ENCODE measurements around the gene C10orf90.

The C10orf90 gene

DNA sequence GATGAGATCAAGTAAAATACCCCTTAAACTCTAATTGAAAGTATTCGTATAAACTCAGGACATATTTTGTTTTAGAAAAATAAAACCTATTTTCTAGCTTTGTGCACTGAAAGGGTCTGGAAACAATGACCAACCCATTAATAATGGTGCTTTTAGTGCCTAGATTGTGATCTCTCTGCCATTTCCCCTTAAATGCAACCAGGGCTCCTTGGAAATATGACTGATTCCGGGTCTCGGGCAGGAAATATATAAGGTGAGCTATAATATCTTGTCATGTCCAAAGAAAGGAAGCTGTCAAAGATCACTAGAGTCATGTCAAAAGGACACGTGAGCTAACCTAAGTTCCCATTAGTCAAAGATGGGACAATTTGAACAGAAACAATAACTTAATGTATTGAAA, 269.9 kb downstream of the C10orf90 start:
- Histone ChIP-seq H3K27ac (ENCODE audit: poor library complexity, severe bottlenecking) (no peak overlapping the region), H3K4me3 (ENCODE audit: severe bottlenecking) (no peak overlapping the region), H3K27me3 (ENCODE audit: insufficient read depth, poor library complexity, severe bottlenecking) (no peaks in the 10 kb centered on the region), H3K9me3 (ENCODE audit: severe bottlenecking) (no peaks in the 10 kb centered on the region), H3K36me3 (ENCODE audit: low read depth) (no peaks in the 10 kb centered on the region), H3K4me1 (ENCODE audit: insufficient read depth, poor library complexity, severe bottlenecking) (peaks cover 14% of the 10 kb centered on the region)
- ATAC-seq (ENCODE audit: low read depth) (no peak), DNase-seq (ENCODE audit: low spot score) (no peak)
- TF ChIP-seq, protein P1, sequence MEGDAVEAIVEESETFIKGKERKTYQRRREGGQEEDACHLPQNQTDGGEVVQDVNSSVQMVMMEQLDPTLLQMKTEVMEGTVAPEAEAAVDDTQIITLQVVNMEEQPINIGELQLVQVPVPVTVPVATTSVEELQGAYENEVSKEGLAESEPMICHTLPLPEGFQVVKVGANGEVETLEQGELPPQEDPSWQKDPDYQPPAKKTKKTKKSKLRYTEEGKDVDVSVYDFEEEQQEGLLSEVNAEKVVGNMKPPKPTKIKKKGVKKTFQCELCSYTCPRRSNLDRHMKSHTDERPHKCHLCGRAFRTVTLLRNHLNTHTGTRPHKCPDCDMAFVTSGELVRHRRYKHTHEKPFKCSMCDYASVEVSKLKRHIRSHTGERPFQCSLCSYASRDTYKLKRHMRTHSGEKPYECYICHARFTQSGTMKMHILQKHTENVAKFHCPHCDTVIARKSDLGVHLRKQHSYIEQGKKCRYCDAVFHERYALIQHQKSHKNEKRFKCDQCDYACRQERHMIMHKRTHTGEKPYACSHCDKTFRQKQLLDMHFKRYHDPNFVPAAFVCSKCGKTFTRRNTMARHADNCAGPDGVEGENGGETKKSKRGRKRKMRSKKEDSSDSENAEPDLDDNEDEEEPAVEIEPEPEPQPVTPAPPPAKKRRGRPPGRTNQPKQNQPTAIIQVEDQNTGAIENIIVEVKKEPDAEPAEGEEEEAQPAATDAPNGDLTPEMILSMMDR (IDR thresholded peaks at IDR 0.05; ENCODE audit: poor library complexity, severe bottlenecking), result no peak

DNA sequence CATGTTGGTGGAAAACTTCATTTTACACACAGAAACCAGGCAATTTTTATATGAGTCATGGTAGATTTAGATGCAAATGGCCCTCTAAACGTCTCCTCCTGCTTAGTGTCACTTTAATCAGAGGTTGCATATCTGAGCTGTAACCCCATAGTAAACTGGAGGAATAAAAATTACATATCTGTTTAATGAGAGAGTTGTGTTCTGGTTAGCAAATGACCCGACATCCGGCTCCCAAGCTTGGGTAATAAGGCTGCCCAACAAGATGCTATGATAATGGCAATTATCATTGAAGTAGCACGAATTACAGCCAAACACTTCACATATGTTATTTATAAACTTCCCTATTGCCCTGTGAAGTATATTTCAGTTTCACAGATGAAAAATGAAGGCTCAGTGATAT, 271.6 kb downstream of the C10orf90 start:
- Histone ChIP-seq H3K27ac (ENCODE audit: poor library complexity, severe bottlenecking) (peak overlapping the region; percentile 71), H3K36me3 (ENCODE audit: low read depth) (no peaks in the 10 kb centered on the region), H3K4me3 (ENCODE audit: severe bottlenecking) (no peak overlapping the region), H3K4me1 (ENCODE audit: insufficient read depth, poor library complexity, severe bottlenecking) (peaks cover 14% of the 10 kb centered on the region), H3K27me3 (ENCODE audit: insufficient read depth, poor library complexity, severe bottlenecking) (no peaks in the 10 kb centered on the region), H3K9me3 (ENCODE audit: severe bottlenecking) (no peaks in the 10 kb centered on the region)
- no peak for ATAC-seq (ENCODE audit: low read depth)
- no peak for DNase-seq (ENCODE audit: low spot score)
- TF ChIP-seq, protein P1 (IDR thresholded peaks at IDR 0.05; ENCODE audit: poor library complexity, severe bottlenecking), result no peak

DNA sequence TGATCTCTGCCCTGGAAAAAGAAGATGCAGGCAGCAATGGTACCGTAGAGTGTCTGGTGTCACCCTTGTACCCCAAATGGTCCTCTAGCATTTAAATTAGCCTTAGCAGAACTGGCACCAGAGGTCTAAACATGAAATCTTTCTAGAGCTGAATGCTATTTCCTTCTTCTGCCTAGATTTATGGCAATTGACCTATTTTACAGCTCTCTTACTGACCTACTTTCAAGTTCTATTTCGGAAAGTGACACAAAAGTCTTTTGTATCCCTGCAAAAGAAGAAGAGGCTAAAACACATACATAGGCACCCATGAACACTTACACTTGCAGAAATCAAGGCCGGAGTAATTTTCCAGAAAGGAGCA, 272.1 kb downstream of the C10orf90 start:
- DNase-seq (ENCODE audit: low spot score) (no peak), ATAC-seq (ENCODE audit: low read depth) (no peak)
- no peaks in the 10 kb centered on the region for H3K9me3 ChIP-seq (ENCODE audit: severe bottlenecking)
- no peak overlapping the region for H3K4me3 ChIP-seq (ENCODE audit: severe bottlenecking)
- no peaks in the 10 kb centered on the region for H3K36me3 ChIP-seq (ENCODE audit: low read depth)
- H3K27me3 ChIP-seq (ENCODE audit: insufficient read depth, poor library complexity, severe bottlenecking), result no peaks in the 10 kb centered on the region
- H3K4me1 ChIP-seq (ENCODE audit: insufficient read depth, poor library complexity, severe bottlenecking), result peaks cover 14% of the 10 kb centered on the region
- TF ChIP-seq, protein P1 (IDR thresholded peaks at IDR 0.05; ENCODE audit: poor library complexity, severe bottlenecking), result no peak
- H3K27ac ChIP-seq (ENCODE audit: poor library complexity, severe bottlenecking), result peak overlapping the region; percentile 71

DNA sequence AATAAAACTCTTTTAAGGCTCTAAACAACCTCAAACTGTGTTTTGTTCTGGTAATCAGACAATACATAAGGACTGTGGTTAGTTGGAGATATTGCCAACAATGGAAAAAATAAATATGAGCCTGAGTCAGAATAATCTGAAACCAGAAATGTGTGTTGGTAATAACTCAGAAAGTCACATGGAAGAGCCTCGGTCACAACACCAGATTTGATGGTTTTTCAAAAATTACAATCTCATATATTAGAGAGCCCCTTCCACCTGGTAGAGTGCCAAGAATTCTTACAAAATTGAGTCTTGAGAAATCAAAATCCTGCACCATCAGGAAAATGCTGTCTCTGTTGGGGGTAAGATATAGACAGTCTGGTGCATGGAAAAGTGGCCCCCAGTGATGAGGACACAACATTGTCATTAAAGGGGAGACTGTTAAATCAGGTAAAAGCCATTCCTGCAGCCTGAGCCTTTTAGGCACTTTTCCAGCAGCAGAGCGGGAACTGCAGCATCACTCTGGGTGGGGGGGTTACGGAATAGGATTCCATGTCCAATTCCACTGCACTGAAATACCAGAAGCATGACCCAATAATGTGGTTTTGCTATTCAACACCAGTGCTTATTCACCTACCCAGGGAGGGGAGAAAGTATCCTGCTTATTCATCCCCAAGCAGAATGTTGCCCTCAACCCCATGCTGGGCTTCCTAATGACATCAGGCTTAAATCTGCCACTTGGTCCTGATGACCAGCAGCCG, 272.7 kb downstream of the C10orf90 start:
- ATAC-seq (ENCODE audit: low read depth) (peak; percentile 99), DNase-seq (ENCODE audit: low spot score) (peak; percentile 82)
- no peaks in the 10 kb centered on the region for H3K27me3 ChIP-seq (ENCODE audit: insufficient read depth, poor library complexity, severe bottlenecking)
- H3K4me3 ChIP-seq (ENCODE audit: severe bottlenecking), result no peak overlapping the region
- H3K36me3 ChIP-seq (ENCODE audit: low read depth), result no peaks in the 10 kb centered on the region
- H3K9me3 ChIP-seq (ENCODE audit: severe bottlenecking), result no peaks in the 10 kb centered on the region
- peaks cover 14% of the 10 kb centered on the region for H3K4me1 ChIP-seq (ENCODE audit: insufficient read depth, poor library complexity, severe bottlenecking)
- TF ChIP-seq, protein P1 (IDR thresholded peaks at IDR 0.05; ENCODE audit: poor library complexity, severe bottlenecking), result no peak
- peak overlapping the region; percentile 71 for H3K27ac ChIP-seq (ENCODE audit: poor library complexity, severe bottlenecking)

DNA sequence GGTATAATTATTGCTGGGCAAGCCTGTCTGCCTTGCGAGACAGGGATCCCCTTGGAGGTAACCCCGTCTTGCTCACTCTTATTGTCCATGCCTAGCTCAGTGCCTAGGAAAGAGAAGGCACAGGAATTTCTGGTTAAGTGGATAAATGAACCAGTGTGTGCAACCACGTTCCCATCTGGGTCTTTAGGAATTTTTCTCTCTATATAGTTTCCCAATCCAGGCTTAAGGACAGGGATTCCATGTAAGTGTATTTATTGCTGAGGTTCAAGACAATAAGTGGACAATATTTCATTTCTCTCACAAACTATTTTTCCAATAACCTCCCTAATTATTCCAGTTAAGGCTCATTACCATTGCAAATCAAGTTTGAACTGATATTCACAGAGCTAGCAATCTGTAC, 273.3 kb downstream of the C10orf90 start:
- H3K4me1 ChIP-seq (ENCODE audit: insufficient read depth, poor library complexity, severe bottlenecking), result peaks cover 14% of the 10 kb centered on the region
- DNase-seq (ENCODE audit: low spot score) (no peak), ATAC-seq (ENCODE audit: low read depth) (no peak)
- no peak overlapping the region for H3K4me3 ChIP-seq (ENCODE audit: severe bottlenecking)
- TF ChIP-seq, protein P1 (IDR thresholded peaks at IDR 0.05; ENCODE audit: poor library complexity, severe bottlenecking), result no peak
- H3K36me3 ChIP-seq (ENCODE audit: low read depth), result no peaks in the 10 kb centered on the region
- H3K27me3 ChIP-seq (ENCODE audit: insufficient read depth, poor library complexity, severe bottlenecking), result no peaks in the 10 kb centered on the region
- peak overlapping the region; percentile 71 for H3K27ac ChIP-seq (ENCODE audit: poor library complexity, severe bottlenecking)
- no peaks in the 10 kb centered on the region for H3K9me3 ChIP-seq (ENCODE audit: severe bottlenecking)

All from RWPE2 (cell line).